Loucy (cell line): ENCODE results near the gene SCYL1.

Experiments used
- H2AFZ ChIP-seq: fragments of 200-600 bp; sonication (generic); 2 replicates; pipeline ENCODE4 v1.6.0; 2016; ENCODE audit warnings: antibody characterized with exemption, mild to moderate bottlenecking, low read length, moderate library complexity
- H3F3A ChIP-seq: fragments of 200-600 bp; 2 replicates; pipeline ENCODE4 v1.6.0; 2016; ENCODE audit warnings: antibody characterized with exemption, low read depth, mild to moderate bottlenecking
- H3K27me3 ChIP-seq: fragments of 200-600 bp; sonication (generic); 2 replicates; pipeline ENCODE4 v1.6.1; 2014; ENCODE audit warnings: low read length, mild to moderate bottlenecking; ENCODE audit not compliant: insufficient read depth, poor library complexity, severe bottlenecking
- H3K36me3 ChIP-seq: fragments of 200-600 bp; sonication (generic); 2 replicates; pipeline ENCODE4 v1.6.1; 2016; ENCODE audit warnings: low read length; ENCODE audit not compliant: insufficient read depth
- H3K4me1 ChIP-seq: fragments of 200-600 bp; sonication (generic); 2 replicates; pipeline ENCODE4 v1.5.1; 2014; ENCODE audit warnings: low read length, mild to moderate bottlenecking; ENCODE audit not compliant: insufficient read depth, poor library complexity, severe bottlenecking
- H3K4me2 ChIP-seq: fragments of 200-600 bp; sonication (generic); 2 replicates; pipeline ENCODE4 v1.6.0; 2014; ENCODE audit warnings: antibody characterized with exemption, low read length, low read depth, mild to moderate bottlenecking; ENCODE audit not compliant: poor library complexity, severe bottlenecking
- H3K4me3 ChIP-seq: fragments of 200-600 bp; sonication (generic); 2 replicates; pipeline ENCODE4 v1.5.1; 2014; ENCODE audit warnings: low read length, mild to moderate bottlenecking, mixed read lengths; ENCODE audit not compliant: poor library complexity, severe bottlenecking
- H3K79me2 ChIP-seq: fragments of 200-600 bp; sonication (generic); 2 replicates; pipeline ENCODE4 v1.6.1; 2014; ENCODE audit warnings: low read length; ENCODE audit not compliant: insufficient read depth
- H3K9ac ChIP-seq: fragments of 200-600 bp; sonication (generic); 2 replicates; pipeline ENCODE4 v1.6.0; 2014; ENCODE audit warnings: mild to moderate bottlenecking, low read depth, low read length, moderate library complexity; ENCODE audit not compliant: poor library complexity, severe bottlenecking
- H3K9me2 ChIP-seq: fragments of 200-600 bp; sonication (generic); replicated peaks from 2 replicates; pipeline ENCODE4 v1.6.1; 2016; ENCODE audit warnings: low read depth, low read length, mixed read lengths
- H3K9me3 ChIP-seq: fragments of 200-600 bp; sonication (generic); 2 replicates; pipeline ENCODE4 v1.6.1; 2014; ENCODE audit warnings: mild to moderate bottlenecking, antibody characterized with exemption, low read length, low read depth; ENCODE audit not compliant: insufficient read depth
- H4K20me1 ChIP-seq: fragments of 200-600 bp; sonication (generic); 2 replicates; pipeline ENCODE4 v1.6.0; 2014; ENCODE audit warnings: antibody characterized with exemption, low read length, mild to moderate bottlenecking; ENCODE audit not compliant: insufficient read depth, poor library complexity, severe bottlenecking
- CTCF ChIP-seq: fragments of 200-600 bp; sonication (generic); conservative IDR thresholded peaks from 2 replicates; pipeline ENCODE4 v1.5.1; 2014; ENCODE audit warnings: mild to moderate bottlenecking, antibody characterized with exemption, low read length
- EZH2phosphoT487 ChIP-seq: fragments of 200-600 bp; IDR thresholded peaks from 2 replicates; pipeline ENCODE4 v1.6.1; 2018; ENCODE audit warnings: antibody characterized with exemption, mild to moderate bottlenecking, moderate library complexity, borderline replicate concordance

Gene SCYL1

GRCh38 chr11:65535102-65535501, 10.2 kb downstream of the SCYL1 start:
- Histone ChIP-seq H3K4me2 (no peak overlapping the region), H3K4me3 (no peak overlapping the region), H3K9me2 (no peaks in the 10 kb centered on the region), H2AFZ (no peak overlapping the region), H4K20me1 (no peaks in the 10 kb centered on the region), H3F3A (no peaks in the 10 kb centered on the region), H3K4me1 (peaks cover under 1% of the 10 kb centered on the region), H3K36me3 (peaks cover 24% of the 10 kb centered on the region; the same call in 1 of the 2 replicates), H3K27me3 (no peaks in the 10 kb centered on the region), H3K9ac (no peak overlapping the region), H3K9me3 (no peaks in the 10 kb centered on the region), H3K79me2 (no peaks in the 10 kb centered on the region)
- TF ChIP-seq CTCF, result no peak
- TF ChIP-seq EZH2phosphoT487, result no peak

GRCh38 chr11:65536412-65537295, 11.8 kb downstream of the SCYL1 start:
- Histone ChIP-seq H3K79me2 (no peaks in the 10 kb centered on the region), H3K9ac (no peak overlapping the region), H3K9me3 (no peaks in the 10 kb centered on the region), H4K20me1 (no peaks in the 10 kb centered on the region), H3K27me3 (no peaks in the 10 kb centered on the region), H3K4me3 (no peak overlapping the region), H2AFZ (no peak overlapping the region), H3F3A (no peaks in the 10 kb centered on the region), H3K4me1 (peaks cover 11% of the 10 kb centered on the region), H3K4me2 (no peak overlapping the region), H3K9me2 (no peaks in the 10 kb centered on the region), H3K36me3 (peaks cover 12% of the 10 kb centered on the region; the same call in 1 of the 2 replicates)
- TF ChIP-seq CTCF (no peak), EZH2phosphoT487 (no peak)

- Histone ChIP-seq H3K27me3 (no peaks in the 10 kb centered on the region), H3F3A (0 out of 2 replicates have a peak, but pooled peaks cover 3% of the 10 kb centered on the region), H3K4me2 (no peak overlapping the region), H3K4me3 (no peak overlapping the region), H3K9me2 (no peaks in the 10 kb centered on the region), H4K20me1 (no peaks in the 10 kb centered on the region), H3K9me3 (no peaks in the 10 kb centered on the region), H2AFZ (no peak overlapping the region), H3K9ac (no peak overlapping the region), H3K4me1 (peaks cover 15% of the 10 kb centered on the region), H3K36me3 (peaks cover 8% of the 10 kb centered on the region; the same call in 1 of the 2 replicates), H3K79me2 (no peaks in the 10 kb centered on the region)
- TF ChIP-seq EZH2phosphoT487 (no peak), CTCF (no peak)
Measured at GRCh38 chr11:65537296-65537597, 12.4 kb downstream of the SCYL1 start.
